ENCODE data around the gene ACE.
A peak's percentile ranks its signal among the peaks of the same experiment; 100 is the strongest.

ACE gene

DNA sequence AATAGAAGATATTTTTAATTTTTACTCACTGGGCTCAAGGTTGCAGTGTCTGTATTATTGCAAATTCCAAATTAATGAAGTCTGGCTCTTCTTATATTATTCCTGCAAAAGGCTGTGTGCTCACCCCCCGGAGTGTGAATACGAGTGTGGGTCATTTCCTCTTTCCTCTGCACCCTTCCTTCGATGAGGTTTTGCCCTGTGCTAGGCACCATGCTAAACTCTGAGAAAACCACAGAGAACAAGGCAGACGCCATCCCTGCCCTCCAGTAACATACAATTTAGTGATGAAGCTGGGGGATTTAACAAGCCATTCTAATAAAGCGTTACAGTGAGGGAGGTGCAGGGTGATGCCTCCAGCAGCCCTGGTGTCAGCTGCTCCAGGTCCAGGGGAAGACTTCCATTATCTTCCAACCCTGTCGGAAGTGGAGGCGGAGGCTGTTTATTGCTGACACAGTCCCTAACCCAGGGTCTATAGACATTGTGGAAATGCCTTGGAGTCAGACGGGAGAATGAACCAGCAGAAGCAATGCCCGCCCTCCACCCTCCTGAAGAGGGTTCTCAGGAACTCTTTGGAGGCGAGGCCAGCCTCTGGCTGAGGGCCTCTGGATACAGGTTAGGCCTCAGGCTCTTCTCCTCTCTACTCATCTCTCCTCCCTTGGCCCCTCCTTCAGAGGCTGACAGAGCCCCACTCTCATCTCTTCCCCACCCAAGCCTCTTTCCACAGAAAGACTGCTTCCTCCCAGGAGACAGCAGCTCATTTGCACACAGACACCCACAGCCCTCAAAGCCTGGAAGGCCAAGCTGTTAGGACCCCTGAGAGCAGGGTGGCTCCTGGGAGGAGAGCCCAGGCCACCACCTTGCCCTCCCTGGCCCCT is 2.0 kb upstream of the ACE start:
- DNase-seq (ENCODE audit: low read depth in 2 of 2): no peak

DNA sequence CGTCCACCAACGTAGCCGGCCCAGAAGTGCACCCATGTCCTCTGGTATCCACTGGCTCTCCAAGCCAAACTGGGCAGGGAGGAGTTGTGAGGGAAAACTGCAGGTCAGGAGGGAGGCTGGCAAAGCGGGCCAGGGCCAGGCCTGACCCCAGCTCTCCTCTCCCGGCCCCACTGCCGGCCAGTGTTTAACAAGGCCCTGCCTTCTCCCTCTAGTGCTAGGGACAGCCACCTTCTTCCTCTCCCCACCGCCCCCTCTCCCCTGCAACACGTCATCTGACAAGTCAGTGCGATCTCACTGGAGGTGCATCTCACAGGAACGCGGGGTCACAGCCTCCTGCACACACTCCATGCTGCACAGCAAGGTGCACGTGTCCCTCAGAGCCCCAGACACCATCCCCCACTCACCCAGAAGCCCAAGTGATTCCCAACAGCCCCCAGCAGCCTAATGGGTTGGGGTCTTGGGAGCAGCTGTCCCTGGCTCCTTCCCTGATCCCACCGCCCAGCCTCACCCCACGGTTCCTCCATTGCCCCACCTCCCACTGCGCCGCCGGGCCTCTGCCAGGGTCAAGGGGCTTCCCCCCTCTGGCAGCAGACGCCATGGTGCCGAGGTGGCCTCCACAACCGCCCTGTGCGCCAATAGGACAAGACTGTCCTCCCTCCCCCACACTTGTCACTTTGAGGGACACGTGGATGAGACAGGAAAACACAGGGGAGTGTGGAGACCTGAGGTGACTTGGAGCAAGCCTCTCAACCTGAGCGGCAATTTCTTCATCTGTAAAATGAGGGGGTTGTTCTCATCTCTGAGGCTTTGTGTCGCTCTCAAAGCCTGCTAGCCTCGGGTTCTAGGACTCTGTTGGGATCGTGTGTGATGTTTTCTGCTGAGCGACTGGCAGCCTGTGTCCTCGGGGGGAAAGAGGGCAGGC is 1.1 kb upstream of the ACE start:
- DNase-seq (ENCODE audit: low read depth in 2 of 2): no peak

DNA sequence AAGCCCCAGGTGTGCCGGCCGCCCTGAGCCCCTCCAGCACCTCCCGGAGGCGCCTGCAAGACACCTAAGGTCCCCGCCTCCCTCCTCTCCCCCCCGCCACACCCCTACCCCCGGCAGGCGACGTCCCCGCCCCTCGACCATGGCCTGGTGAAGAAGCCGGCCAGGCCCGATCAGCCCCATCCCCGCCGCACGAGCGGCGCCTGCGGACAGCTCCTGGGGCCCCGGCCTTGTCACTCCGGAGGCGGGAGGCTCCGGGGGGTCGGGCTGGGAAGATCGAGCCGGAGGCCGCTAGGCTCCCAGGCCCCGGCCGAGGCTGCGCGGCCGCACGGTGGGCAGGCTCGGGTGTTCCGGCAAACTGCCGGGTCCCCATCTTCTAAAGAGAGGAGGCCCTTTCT is 405 bp upstream of the ACE start:
- no peak for DNase-seq (ENCODE audit: low read depth in 2 of 2)

DNA sequence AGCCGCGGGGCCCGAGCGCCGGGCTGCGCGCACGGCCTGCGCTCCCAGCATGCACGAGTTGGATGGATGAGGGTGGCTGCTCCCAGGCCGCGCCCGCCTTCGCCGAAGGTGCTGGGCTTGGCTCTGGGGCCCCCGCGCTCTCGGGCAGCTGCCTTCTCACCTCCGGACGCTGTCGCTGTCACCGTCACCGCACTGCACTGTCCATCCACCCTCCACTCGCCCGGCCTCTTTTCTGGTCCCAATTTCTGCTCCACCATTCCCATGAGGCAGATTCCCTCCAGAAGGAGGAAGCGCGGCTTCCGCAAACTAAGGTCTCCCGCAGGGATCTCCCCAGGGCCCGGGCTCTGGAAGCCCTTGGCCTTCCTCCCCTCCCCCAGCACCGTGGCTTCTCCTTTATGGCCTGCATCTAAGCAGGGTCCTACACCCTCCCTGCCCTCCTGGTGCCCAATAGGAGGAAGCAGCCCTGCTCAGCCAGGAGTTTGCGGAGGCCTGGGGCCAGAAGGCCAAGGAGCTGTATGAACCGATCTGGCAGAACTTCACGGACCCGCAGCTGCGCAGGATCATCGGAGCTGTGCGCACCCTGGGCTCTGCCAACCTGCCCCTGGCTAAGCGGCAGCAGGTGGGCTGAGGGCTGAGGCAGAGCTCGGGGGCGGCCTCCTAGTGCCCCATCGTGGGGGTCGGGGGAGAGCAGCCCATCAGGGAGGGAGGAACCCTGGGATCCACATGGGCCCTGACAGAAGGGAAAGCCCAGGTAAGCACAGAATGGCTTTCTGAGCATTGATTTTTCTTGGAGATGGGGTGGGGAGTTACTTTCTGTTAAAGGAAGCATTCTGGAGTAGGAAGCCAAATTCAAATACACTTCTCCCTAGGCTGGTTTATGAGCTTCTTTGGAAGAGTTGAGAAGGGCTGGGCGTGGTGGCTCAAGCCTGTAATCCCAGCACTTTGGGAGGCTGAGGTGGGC is 899 bp downstream of the ACE start:
- DNase-seq (ENCODE audit: low read depth in 2 of 2): no peak

DNA sequence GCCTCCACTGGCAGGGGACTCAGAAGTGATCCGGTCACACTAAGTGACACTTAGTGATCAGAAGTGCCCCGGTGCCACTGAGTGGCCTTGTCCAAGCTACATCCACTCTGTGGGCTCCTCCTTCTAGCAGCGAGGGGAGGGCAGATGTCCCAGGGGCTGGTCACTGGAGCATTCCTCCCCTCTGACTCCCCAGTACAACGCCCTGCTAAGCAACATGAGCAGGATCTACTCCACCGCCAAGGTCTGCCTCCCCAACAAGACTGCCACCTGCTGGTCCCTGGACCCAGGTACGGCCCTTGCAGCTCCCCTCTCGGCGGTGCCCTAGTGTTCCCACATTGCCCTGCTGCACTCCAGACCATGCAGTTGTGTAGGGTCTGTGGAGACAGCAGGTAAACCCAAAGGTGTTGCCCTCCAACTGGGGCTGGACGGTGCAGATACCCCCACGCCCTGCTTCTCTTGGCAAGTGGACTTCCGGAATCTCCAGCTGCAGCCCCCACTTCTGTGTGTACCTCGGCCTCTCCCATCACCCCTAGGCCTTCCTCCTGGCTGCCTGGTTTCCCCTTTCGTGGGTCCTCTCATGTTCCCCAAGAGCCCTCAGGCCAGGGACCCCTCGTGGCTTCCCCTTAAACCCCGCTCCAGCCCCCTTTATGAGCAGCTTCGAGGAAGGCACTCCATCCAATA is 2.1 kb downstream of the ACE start:
- peak; percentile 40 to 62 for DNase-seq (ENCODE audit: low read depth in 2 of 2)

DNA sequence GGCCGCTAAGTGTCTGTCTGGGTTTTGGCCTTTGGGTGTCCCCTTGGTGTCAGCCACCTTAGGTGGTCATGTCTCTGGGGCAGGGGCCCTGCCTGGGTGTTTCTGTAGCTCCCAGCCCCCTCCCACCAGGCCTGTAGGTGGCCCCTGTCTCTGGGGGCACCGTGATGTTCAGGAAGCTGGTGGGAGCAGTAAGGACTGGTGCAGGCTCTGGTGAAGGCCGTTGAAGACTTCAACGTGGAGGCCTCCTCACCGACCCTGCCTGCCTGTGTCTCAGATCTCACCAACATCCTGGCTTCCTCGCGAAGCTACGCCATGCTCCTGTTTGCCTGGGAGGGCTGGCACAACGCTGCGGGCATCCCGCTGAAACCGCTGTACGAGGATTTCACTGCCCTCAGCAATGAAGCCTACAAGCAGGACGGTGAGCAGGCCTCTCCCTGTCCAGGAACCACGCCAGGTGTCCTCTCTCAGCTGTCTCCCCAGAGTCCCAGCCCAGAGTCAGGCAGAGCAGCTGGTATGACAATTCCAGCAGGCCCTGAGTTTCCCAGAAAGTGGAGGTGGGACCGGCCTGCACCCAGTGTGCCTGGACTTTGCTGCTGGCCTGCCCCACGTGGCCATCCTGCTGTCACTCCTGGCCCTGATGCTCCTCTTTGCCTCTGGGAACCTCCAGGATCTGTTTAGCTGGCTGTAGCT is 2.8 kb downstream of the ACE start:
- DNase-seq (ENCODE audit: low read depth in 2 of 2): no peak

DNA sequence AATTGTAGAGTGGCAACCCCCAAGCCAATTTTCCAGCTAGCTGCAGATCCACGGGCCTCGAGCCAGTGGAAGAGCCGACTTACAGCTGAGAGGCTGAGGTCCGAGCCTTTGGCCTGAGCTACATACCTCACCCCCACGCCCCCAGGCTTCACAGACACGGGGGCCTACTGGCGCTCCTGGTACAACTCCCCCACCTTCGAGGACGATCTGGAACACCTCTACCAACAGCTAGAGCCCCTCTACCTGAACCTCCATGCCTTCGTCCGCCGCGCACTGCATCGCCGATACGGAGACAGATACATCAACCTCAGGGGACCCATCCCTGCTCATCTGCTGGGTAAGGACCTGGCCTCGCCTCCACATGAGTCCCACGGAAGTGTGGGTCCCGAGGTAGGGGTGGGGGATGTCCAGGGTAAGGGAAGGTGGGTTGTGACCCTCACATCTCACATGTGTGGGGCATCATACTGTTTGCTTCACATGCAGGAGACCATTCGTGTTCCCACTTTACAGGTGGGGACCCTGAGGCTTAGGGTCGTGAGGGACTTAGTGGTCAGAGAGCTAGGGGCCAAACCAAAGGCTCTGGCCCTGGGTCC is 3.4 kb downstream of the ACE start:
- no peak for DNase-seq (ENCODE audit: low read depth in 2 of 2)

DNA sequence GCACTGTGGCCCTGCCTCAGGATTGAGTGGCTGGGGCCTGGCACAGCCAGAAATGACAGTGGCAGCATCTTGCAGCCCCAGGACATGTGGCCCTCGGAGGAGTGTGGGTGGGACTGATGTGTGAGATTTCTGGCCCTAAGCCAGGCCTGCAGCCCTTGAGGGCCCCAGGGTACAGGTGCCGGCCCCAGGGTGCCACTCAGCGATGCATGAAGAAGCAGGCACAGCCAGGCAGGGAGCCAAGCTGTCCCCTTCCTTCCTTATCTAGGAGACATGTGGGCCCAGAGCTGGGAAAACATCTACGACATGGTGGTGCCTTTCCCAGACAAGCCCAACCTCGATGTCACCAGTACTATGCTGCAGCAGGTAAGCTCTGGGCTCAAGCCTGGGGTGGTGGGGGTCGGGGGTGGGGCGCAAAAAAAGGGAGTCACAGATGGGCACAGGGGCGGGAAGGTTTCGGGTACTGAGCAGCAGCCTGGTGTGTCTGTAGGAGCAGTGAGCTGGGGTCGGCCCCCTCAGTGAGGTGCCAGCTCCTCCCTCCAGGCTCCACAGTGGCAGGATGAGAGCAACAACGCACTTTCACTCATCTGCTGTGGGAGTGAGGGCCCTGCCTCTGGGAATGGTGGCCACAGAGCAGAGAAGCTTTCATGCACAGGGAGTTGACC is 4.1 kb downstream of the ACE start:
- no peak for DNase-seq (ENCODE audit: low read depth in 2 of 2)

DNA sequence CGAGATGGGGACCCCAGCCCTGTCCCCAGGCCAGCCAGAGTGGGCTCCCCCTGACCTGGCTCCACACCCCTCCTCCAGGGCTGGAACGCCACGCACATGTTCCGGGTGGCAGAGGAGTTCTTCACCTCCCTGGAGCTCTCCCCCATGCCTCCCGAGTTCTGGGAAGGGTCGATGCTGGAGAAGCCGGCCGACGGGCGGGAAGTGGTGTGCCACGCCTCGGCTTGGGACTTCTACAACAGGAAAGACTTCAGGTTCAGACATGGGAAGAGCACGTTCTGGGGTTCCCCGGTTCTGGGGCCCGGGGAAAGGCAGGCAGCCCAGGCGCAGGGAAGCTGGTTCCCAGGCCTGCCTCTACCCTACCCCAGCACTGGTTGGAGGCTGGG is 4.6 kb downstream of the ACE start:
- no peak for DNase-seq (ENCODE audit: low read depth in 2 of 2)

DNA sequence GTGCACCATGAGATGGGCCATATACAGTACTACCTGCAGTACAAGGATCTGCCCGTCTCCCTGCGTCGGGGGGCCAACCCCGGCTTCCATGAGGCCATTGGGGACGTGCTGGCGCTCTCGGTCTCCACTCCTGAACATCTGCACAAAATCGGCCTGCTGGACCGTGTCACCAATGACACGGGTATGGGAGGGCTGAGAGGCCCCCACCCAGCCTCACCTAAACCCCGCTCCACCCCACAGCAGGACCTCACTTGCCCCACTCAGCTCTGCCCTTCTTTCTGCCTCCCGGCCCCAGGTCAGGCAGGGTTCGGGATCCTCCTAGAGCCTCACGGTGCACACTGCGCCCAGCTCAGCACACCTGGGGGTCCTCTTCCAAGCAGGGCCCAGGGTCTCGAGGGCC is 5.6 kb downstream of the ACE start:
- no peak for DNase-seq (ENCODE audit: low read depth in 2 of 2)

DNA sequence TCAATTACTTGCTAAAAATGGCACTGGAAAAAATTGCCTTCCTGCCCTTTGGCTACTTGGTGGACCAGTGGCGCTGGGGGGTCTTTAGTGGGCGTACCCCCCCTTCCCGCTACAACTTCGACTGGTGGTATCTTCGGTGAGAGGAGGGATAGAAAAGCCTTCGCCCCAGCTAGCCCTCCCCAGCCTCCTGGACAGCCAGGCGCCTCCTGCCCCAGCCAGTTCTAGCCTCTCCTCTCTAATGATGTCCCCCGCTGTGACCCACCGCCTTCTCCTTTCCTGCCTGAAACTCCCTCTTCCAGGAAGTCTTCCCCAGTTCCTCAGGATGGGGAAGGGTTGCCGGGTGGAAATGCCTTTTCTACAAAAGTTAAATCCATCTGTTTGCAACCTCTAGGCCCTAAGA is 6.2 kb downstream of the ACE start:
- DNase-seq (ENCODE audit: low read depth in 2 of 2): no peak

DNA sequence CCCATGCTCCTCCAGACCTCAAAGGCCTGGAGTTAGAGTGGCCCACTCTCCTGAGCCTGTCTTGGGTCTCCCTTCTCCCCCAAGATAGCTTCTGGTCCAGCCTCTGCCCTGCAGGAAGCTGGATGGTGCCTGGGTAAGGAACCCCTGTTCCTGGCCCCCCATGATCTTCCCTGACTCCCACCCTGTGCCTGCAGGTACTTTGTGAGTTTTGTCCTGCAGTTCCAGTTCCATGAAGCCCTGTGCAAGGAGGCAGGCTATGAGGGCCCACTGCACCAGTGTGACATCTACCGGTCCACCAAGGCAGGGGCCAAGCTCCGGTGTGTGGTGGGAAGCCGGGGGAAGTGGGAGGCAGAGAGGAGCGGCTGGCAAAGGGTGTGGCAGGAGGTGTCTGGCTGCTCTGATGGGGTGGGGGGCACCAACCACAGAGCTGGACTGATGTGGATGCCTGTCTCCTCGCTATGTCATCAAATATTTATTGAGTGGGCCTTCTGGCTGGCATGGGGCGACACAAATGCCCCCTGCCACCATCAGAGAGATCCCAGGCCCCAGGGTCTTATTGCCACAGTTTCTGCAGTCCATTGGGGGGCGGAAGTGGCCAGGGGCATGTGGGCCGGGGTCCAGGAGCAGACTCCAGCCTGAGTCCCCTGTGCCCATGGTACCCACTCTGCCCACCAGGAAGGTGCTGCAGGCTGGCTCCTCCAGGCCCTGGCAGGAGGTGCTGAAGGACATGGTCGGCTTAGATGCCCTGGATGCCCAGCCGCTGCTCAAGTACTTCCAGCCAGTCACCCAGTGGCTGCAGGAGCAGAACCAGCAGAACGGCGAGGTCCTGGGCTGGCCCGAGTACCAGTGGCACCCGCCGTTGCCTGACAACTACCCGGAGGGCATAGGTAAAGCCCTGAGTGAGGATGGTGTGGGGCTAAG is 7.1 kb downstream of the ACE start:
- DNase-seq (ENCODE audit: low read depth in 2 of 2): no peak

DNA sequence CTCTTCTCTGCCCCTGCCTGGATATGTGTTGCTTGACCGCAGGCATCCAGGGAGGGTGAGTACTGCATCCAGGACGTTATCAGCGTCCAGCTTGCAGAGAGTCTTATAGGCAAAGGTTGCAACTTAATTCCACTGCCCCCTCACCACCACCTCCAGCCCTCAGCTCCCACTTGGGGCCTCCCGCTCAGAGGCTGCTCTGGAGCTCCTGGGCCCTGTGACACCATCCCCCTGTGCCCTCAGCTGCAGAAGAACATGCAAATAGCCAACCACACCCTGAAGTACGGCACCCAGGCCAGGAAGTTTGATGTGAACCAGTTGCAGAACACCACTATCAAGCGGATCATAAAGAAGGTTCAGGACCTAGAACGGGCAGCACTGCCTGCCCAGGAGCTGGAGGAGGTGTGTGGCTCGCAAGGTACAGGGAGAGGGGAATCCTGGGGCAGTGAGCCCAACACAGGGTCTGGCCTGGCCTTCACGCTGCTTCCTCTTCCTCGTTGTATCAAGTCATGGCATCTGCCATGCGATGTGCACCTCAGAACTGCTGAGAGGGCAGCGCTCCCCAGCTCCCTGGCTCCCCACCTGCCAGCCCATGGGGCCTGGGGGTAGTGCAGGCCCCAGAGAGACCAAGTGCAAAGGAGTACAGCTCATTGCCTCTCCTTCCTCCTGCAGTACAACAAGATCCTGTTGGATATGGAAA is 9.6 kb downstream of the ACE start:
- no peak for DNase-seq (ENCODE audit: low read depth in 2 of 2)

DNA sequence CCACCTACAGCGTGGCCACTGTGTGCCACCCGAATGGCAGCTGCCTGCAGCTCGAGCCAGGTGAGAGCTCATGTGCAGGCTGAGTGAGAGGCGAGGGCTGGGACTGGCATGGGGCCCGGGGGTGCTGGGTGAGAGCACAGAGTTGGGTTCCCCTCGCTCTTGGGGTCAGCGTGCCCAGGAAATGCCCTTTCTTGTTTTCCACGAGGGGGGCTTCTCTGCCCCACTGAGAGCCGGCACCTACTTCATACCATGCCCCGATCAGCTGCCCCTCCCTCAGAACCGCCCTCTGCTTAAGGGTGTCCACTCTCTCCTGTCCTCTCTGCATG is 10.1 kb downstream of the ACE start:
- DNase-seq (ENCODE audit: low read depth in 2 of 2): no peak

DNA sequence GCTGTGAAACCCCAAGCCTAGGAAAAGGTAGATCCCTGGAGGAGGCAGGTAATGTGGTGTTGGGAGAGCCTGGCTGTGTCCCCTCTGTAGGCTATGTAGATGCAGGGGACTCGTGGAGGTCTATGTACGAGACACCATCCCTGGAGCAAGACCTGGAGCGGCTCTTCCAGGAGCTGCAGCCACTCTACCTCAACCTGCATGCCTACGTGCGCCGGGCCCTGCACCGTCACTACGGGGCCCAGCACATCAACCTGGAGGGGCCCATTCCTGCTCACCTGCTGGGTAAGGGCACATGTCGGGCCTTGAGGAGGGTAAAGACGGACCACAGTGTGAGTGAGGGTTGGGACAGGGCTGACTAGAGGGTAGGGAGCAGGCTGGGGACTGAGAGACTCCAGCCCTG is 12.0 kb downstream of the ACE start:
- no peak for DNase-seq (ENCODE audit: low read depth in 2 of 2)

DNA sequence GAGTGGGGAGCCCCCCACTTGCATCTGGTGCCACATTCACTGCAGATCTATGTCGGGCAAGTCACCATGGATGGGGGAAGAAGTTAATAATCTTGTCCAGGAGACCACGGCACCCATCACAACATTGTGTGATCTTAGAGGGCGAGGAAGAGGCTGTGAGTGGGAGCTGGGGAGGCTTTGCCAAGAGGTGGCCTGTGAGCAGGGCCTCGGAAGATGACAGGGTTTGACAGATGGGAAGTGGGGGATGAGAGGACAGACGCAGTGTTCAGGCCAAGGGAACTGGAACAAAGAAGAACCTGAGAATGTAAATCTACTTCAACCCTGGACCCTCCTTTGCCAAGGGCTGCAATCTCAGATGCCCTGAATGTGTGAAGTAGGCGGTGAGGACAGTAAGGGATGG is 12.4 kb downstream of the ACE start:
- no peak for DNase-seq (ENCODE audit: low read depth in 2 of 2)

DNA sequence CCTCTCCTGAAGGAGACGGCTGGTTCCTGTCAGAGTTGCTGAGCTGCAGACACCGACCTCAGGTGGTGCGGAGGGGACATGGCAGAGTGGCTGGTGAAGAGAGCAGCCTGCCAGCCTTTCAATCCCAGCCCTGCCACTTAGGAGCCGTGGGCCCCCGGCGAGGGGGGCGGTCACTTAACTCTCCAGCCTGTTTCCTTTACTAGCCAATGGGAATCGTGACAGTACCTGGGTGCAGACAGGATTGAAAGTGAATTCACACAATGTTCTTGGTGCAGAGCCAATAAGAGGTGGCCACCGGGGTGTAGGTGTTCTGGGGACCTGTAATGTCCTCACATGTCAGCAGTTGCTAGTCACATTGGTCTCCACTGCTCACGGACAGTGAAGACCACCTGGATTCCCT is 13.5 kb downstream of the ACE start:
- no peak for DNase-seq (ENCODE audit: low read depth in 2 of 2)

DNA sequence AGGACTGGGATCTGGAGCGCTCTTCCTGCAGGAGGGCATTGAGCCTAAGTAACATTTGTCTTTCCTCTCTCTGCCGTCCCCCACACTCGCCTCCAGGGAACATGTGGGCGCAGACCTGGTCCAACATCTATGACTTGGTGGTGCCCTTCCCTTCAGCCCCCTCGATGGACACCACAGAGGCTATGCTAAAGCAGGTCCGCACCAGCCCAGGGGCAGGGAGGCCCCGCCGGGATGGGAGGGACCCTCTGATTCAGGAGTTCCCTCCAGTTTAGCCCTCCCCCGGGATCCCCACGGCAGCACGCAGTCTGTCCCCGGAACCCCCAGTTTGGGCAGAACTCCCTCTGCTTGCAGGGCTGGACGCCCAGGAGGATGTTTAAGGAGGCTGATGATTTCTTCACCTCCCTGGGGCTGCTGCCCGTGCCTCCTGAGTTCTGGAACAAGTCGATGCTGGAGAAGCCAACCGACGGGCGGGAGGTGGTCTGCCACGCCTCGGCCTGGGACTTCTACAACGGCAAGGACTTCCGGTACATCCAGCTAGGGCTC is 14.1 kb downstream of the ACE start:
- DNase-seq (ENCODE audit: low read depth in 2 of 2): no peak
